CD4-positive, alpha-beta memory T cell (primary cell): ENCODE results near the gene PCDH10. TPM values are rescaled to one million over a fixed set of nuclear protein-coding genes. Genes with fewer than 3 reads are reported as not detected.
A peak's percentile ranks its signal among the peaks of the same experiment; 100 is the strongest.

ENCODE experiments used
- CTCF ChIA-PET: fragments of 350-600 bp; sonication (Branson Sonifier 250); formaldehyde crosslinking; loops from one replicate; lab custom pipeline; 2021; ENCODE audit warnings: inconsistent platforms; ENCODE audit not compliant: partially characterized antibody; lab: Charles Lee
- POLR2A ChIA-PET: fragments of 350-600 bp; sonication (Branson Sonifier 250); formaldehyde crosslinking; loops from one replicate; lab custom pipeline; 2021; ENCODE audit not compliant: partially characterized antibody; lab: Charles Lee
- DNase-seq, 5 donors: peaks; one replicate each; pipeline versions ENCODE4 v3.0.0 to v3.0.0-alpha.2; 2020 to 2022; ENCODE audit warnings: mixed read lengths in 1 of 5
- H3K27ac ChIP-seq: one replicate; pipeline ENCODE4 v1.7.0; 2013; ENCODE audit warnings: low read depth, low read length
- H3K27me3 ChIP-seq: 2 replicates; pipeline ENCODE4 v1.7.0; 2013; ENCODE audit warnings: mild to moderate bottlenecking, low read length, moderate library complexity; ENCODE audit not compliant: insufficient read depth
- H3K36me3 ChIP-seq: 2 replicates; pipeline ENCODE4 v1.7.0; 2013; ENCODE audit warnings: mild to moderate bottlenecking, low read length, moderate library complexity; ENCODE audit not compliant: insufficient read depth
- H3K4me1 ChIP-seq: 2 replicates; pipeline ENCODE4 v1.7.0; 2013; ENCODE audit warnings: mild to moderate bottlenecking, low read length, moderate library complexity; ENCODE audit not compliant: insufficient read depth
- H3K4me3 ChIP-seq, 2 donors: one replicate each; pipeline ENCODE4 v1.7.0; 2013; ENCODE audit warnings: low read length in 2 of 2, mild to moderate bottlenecking in 1 of 2
- H3K9me3 ChIP-seq, 2 donors: one replicate each; pipeline ENCODE4 v1.7.0; 2013; ENCODE audit warnings: low read length in 2 of 2, control low read depth in 1 of 2; ENCODE audit not compliant: control insufficient read depth in 1 of 2
- H3K27ac Mint-ChIP-seq, 7 donors: one replicate each; pipeline ENCODE4 v1.8.0; 2020 to 2021; ENCODE audit warnings: mixed read lengths in 7 of 7, mild to moderate bottlenecking in 6 of 7, inconsistent platforms in 3 of 7, moderate library complexity in 3 of 7
- H3K27me3 Mint-ChIP-seq, 2 donors: one replicate each; pipeline ENCODE4 v1.8.0; 2020 to 2021; ENCODE audit warnings: mixed read lengths in 2 of 2
- H3K36me3 Mint-ChIP-seq, 2 donors: one replicate each; pipeline ENCODE4 v1.8.0; 2020 to 2021; ENCODE audit warnings: mixed read lengths in 2 of 2, inconsistent platforms in 1 of 2, mild to moderate bottlenecking in 1 of 2
- H3K4me1 Mint-ChIP-seq, 4 donors: one replicate each; pipeline ENCODE4 v1.8.0; 2020 to 2021; ENCODE audit warnings: mixed read lengths in 4 of 4, mild to moderate bottlenecking in 1 of 4
- H3K4me3 Mint-ChIP-seq, 8 donors: one replicate each; pipeline ENCODE4 v1.8.0; 2020 to 2021; ENCODE audit warnings: mixed read lengths in 8 of 8, mild to moderate bottlenecking in 7 of 8, moderate library complexity in 6 of 8, inconsistent platforms in 3 of 8
- H3K9me3 Mint-ChIP-seq, 8 donors: one replicate each; pipeline ENCODE4 v1.8.0; 2020 to 2021; ENCODE audit warnings: mixed read lengths in 8 of 8, mild to moderate bottlenecking in 5 of 8, inconsistent platforms in 3 of 8, moderate library complexity in 1 of 8
- intact Hi-C: fragments of 100-400 bp; cut with micrococcal nuclease; formaldehyde crosslinking; loops from one replicate; pipeline ENCODE4 v1.15.1; 2023
- polyA plus RNA-seq, 2 donors: library from polyadenylated mRNA; unstranded; fragments of 300-500 nt; fragmentation: Illumina TruSeq; gene quantifications; one replicate each; pipeline ENCODE4 v1.2.3, GENCODE V29; 2021
- total RNA-seq, 2 experiments: library from RNA; stranded (reverse); gene quantifications; one replicate each; pipeline ENCODE4 v1.2.3, GENCODE V29; 2021

The PCDH10 gene
- total and polyA plus RNA-seq, 4 experiments from 2014 or later: not detected

GRCh38 chr4:133130171-133130570 is 18.9 kb upstream of the PCDH10 start:
- H3K27ac ChIP-seq: no peak overlapping the region
- ChIA-PET CTCF (no interaction called here), POLR2A (no interaction called here)
- Mint-ChIP-seq H3K4me3 (no peak overlapping the region), H3K27ac (no peak overlapping the region), H3K9me3 (peaks cover 0 to 11% (median 4%) of the 10 kb centered on the region in 8 donors), H3K27me3 (no peaks in the 10 kb centered on the region), H3K36me3 (no peaks in the 10 kb centered on the region), H3K4me1 (no peaks in the 10 kb centered on the region)
- peaks cover 0 to 2% of the 10 kb centered on the region in 2 donors for H3K9me3 ChIP-seq
- intact Hi-C loops: no loop called here
- H3K4me3 ChIP-seq: no peak overlapping the region
- H3K4me1 ChIP-seq: no peaks in the 10 kb centered on the region
- no peaks in the 10 kb centered on the region for H3K36me3 ChIP-seq
- no peaks in the 10 kb centered on the region for H3K27me3 ChIP-seq
- no peak for DNase-seq

GRCh38 chr4:133131829-133132460 is 17.1 kb upstream of the PCDH10 start:
- intact Hi-C loops: no loop called here
- Mint-ChIP-seq H3K36me3 (no peaks in the 10 kb centered on the region), H3K27me3 (no peaks in the 10 kb centered on the region), H3K27ac (no peak overlapping the region), H3K4me1 (no peaks in the 10 kb centered on the region), H3K4me3 (no peak overlapping the region), H3K9me3 (peaks cover 0 to 8% (median 0%) of the 10 kb centered on the region in 8 donors)
- H3K36me3 ChIP-seq: no peaks in the 10 kb centered on the region
- CTCF ChIA-PET: no interaction called here
- no peak overlapping the region for H3K27ac ChIP-seq
- DNase-seq: no peak
- POLR2A ChIA-PET: no interaction called here
- H3K4me3 ChIP-seq: no peak overlapping the region
- no peaks in the 10 kb centered on the region for H3K27me3 ChIP-seq
- no peaks in the 10 kb centered on the region for H3K4me1 ChIP-seq
- peaks cover 0 to 3% of the 10 kb centered on the region in 2 donors for H3K9me3 ChIP-seq

- ChIA-PET CTCF (no interaction called here), POLR2A (no interaction called here)
Observed at GRCh38 chr4:133136833-133137232, 12.3 kb upstream of the PCDH10 start.

GRCh38 chr4:133137571-133137970 is 11.5 kb upstream of the PCDH10 start:
- Mint-ChIP-seq H3K4me1 (no peaks in the 10 kb centered on the region), H3K4me3 (no peak overlapping the region), H3K27ac (no peak overlapping the region), H3K36me3 (no peaks in the 10 kb centered on the region), H3K9me3 (peaks cover 0 to 4% (median 0%) of the 10 kb centered on the region in 8 donors), H3K27me3 (no peaks in the 10 kb centered on the region)
- H3K4me1 ChIP-seq: no peaks in the 10 kb centered on the region
- no peaks in the 10 kb centered on the region for H3K36me3 ChIP-seq
- ChIA-PET CTCF (no interaction called here), POLR2A (no interaction called here)
- no peaks in the 10 kb centered on the region for H3K27me3 ChIP-seq
- no peak for DNase-seq
- H3K4me3 ChIP-seq: no peak overlapping the region
- H3K27ac ChIP-seq: no peak overlapping the region
- intact Hi-C loops: no loop called here
- H3K9me3 ChIP-seq: peaks cover 0 to 3% of the 10 kb centered on the region in 2 donors

More at GRCh38 chr4:133136833-133137232, 12.3 kb upstream of the PCDH10 start:
- Mint-ChIP-seq H3K36me3 (no peaks in the 10 kb centered on the region), H3K4me3 (no peak overlapping the region), H3K27me3 (no peaks in the 10 kb centered on the region), H3K9me3 (peaks cover 0 to 4% (median 0%) of the 10 kb centered on the region in 8 donors), H3K27ac (no peak overlapping the region), H3K4me1 (no peaks in the 10 kb centered on the region)
- DNase-seq: no peak
- Histone ChIP-seq H3K27me3 (no peaks in the 10 kb centered on the region), H3K27ac (no peak overlapping the region), H3K36me3 (no peaks in the 10 kb centered on the region), H3K4me1 (no peaks in the 10 kb centered on the region), H3K4me3 (no peak overlapping the region), H3K9me3 (peaks cover 0 to 3% of the 10 kb centered on the region in 2 donors)
- intact Hi-C loops: no loop called here

GRCh38 chr4:133143775-133144430 is 5.2 kb upstream of the PCDH10 start:
- intact Hi-C loops: no loop called here
- Mint-ChIP-seq H3K4me3 (no peak overlapping the region), H3K9me3 (peaks cover 0 to 13% (median 4%) of the 10 kb centered on the region in 8 donors), H3K4me1 (peaks cover 0 to 11% (median 1%) of the 10 kb centered on the region in 4 donors), H3K27me3 (peaks cover 20 to 22% of the 10 kb centered on the region in 2 donors), H3K36me3 (peaks cover 0 to 1% of the 10 kb centered on the region in 2 donors), H3K27ac (no peak overlapping the region)
- Histone ChIP-seq H3K4me3 (no peak overlapping the region), H3K4me1 (no peaks in the 10 kb centered on the region), H3K27me3 (peaks cover 7% of the 10 kb centered on the region), H3K27ac (no peak overlapping the region), H3K36me3 (no peaks in the 10 kb centered on the region), H3K9me3 (no peaks in the 10 kb centered on the region)
- CTCF ChIA-PET: no interaction called here
- no peak for DNase-seq
- POLR2A ChIA-PET: no interaction called here

GRCh38 chr4:133145241-133145640 is 3.9 kb upstream of the PCDH10 start:
- Histone ChIP-seq H3K27ac (no peak overlapping the region), H3K36me3 (no peaks in the 10 kb centered on the region), H3K4me3 (no peak overlapping the region), H3K27me3 (peaks cover 7% of the 10 kb centered on the region), H3K4me1 (no peaks in the 10 kb centered on the region), H3K9me3 (no peaks in the 10 kb centered on the region)
- no peak for DNase-seq
- intact Hi-C loops: no loop called here
- Mint-ChIP-seq H3K4me3 (no peak overlapping the region), H3K27ac (no peak overlapping the region), H3K27me3 (peaks cover 31 to 35% of the 10 kb centered on the region in 2 donors), H3K4me1 (peaks cover 4 to 24% (median 4%) of the 10 kb centered on the region in 4 donors), H3K36me3 (peaks cover 1 to 6% of the 10 kb centered on the region in 2 donors), H3K9me3 (peaks cover 0 to 19% (median 6%) of the 10 kb centered on the region in 8 donors)
- ChIA-PET CTCF (no interaction called here), POLR2A (no interaction called here)

- Mint-ChIP-seq H3K36me3 (peaks cover 1 to 6% of the 10 kb centered on the region in 2 donors), H3K27me3 (peaks cover 34 to 40% of the 10 kb centered on the region in 2 donors), H3K27ac (no peak overlapping the region), H3K4me1 (peaks cover 4 to 29% (median 4%) of the 10 kb centered on the region in 4 donors), H3K4me3 (peak overlapping the region in 1 of 8 donors; percentile 5), H3K9me3 (peaks cover 0 to 21% (median 6%) of the 10 kb centered on the region in 8 donors)
- Histone ChIP-seq H3K4me3 (no peak overlapping the region), H3K27ac (no peak overlapping the region), H3K9me3 (no peaks in the 10 kb centered on the region), H3K27me3 (peaks cover 7% of the 10 kb centered on the region), H3K36me3 (no peaks in the 10 kb centered on the region), H3K4me1 (no peaks in the 10 kb centered on the region)
- no peak for DNase-seq
- CTCF ChIA-PET: no interaction called here
- intact Hi-C loops: no loop called here
- POLR2A ChIA-PET: no interaction called here
Observed at GRCh38 chr4:133145758-133146573, 3.1 kb upstream of the PCDH10 start.
